ENCODE measurements around the gene KANK3.
A peak's percentile ranks its signal among the peaks of the same experiment; 100 is the strongest.
"Not testable (repeated sequence)": the region's sequence is repeated elsewhere in the genome, so short reads cannot be mapped to it uniquely, and the experiment has no call there.

KANK3 gene

GRCh38 chr19:8342684-8343482 lies at the start of gene KANK3:
Gene KANK3 (minus strand): TSS chr19:8343262. CDS start chr19:8337828, 5,434 bp downstream.
- DNase-seq (ENCODE audit: low spot score) (peak; percentile 96), FAIRE-seq (no peak)

- DNase-seq (ENCODE audit: low spot score): no peak
- FAIRE-seq: no peak
These were observed 49.0 kb upstream of the KANK3 start for GRCh38 chr19:8392017-8392591.

GRCh38 chr19:8391198-8392016 lies 48.3 kb upstream of the KANK3 start:
- DNase-seq (ENCODE audit: low spot score) (no peak), FAIRE-seq (no peak)

- no peak for FAIRE-seq
- peak; percentile 85 for DNase-seq (ENCODE audit: low spot score)
These were observed 47.5 kb upstream of the KANK3 start for GRCh38 chr19:8390617-8390981.

GRCh38 chr19:8389891-8390616 lies 47.0 kb upstream of the KANK3 start, which contains the start of gene RAB11B:
Gene RAB11B (plus strand): TSS chr19:8390360. CDS start chr19:8390417, 57 bp downstream.
- DNase-seq (ENCODE audit: low spot score) (peak; percentile 95), FAIRE-seq (peak; percentile 66)

- FAIRE-seq (no peak), DNase-seq (ENCODE audit: low spot score) (no peak)
These were observed 45.5 kb upstream of the KANK3 start for GRCh38 chr19:8388612-8388958.

GRCh38 chr19:8387688-8388611 lies 44.9 kb upstream of the KANK3 start:
- FAIRE-seq (no peak), DNase-seq (ENCODE audit: low spot score) (no peak)

- no peak for DNase-seq (ENCODE audit: low spot score)
- FAIRE-seq: no peak
These were observed 43.9 kb upstream of the KANK3 start for GRCh38 chr19:8386990-8387389.

- not testable (repeated sequence) for FAIRE-seq; DNase-seq (ENCODE audit: low spot score)
These were observed 43.4 kb upstream of the KANK3 start for GRCh38 chr19:8386419-8386818.

- not testable (repeated sequence) for FAIRE-seq; DNase-seq (ENCODE audit: low spot score)
These were observed 42.5 kb upstream of the KANK3 start for GRCh38 chr19:8385566-8385965.

GRCh38 chr19:8385103-8385502 lies 42.0 kb upstream of the KANK3 start:
- not testable (repeated sequence) for DNase-seq (ENCODE audit: low spot score); FAIRE-seq

GRCh38 chr19:8384569-8384968 lies 41.5 kb upstream of the KANK3 start:
- FAIRE-seq; DNase-seq (ENCODE audit: low spot score): not testable (repeated sequence)

GRCh38 chr19:8379156-8379891 lies 36.3 kb upstream of the KANK3 start:
- DNase-seq (ENCODE audit: low spot score); FAIRE-seq: not testable (repeated sequence)

- DNase-seq (ENCODE audit: low spot score) (no peak), FAIRE-seq (no peak)
These were observed 34.5 kb upstream of the KANK3 start for GRCh38 chr19:8377598-8377997.

GRCh38 chr19:8376373-8376974 lies 33.4 kb upstream of the KANK3 start:
- not testable (repeated sequence) for DNase-seq (ENCODE audit: low spot score); FAIRE-seq

- not testable (repeated sequence) for DNase-seq (ENCODE audit: low spot score); FAIRE-seq
These were observed 32.7 kb upstream of the KANK3 start for GRCh38 chr19:8375766-8376165.

GRCh38 chr19:8373867-8374813 lies 31.1 kb upstream of the KANK3 start:
- FAIRE-seq (no peak), DNase-seq (ENCODE audit: low spot score) (no peak)

All from urothelium cell line (cell line).